Neuronal stem cell (in vitro differentiated cells): ENCODE results near the gene PRKCE.

Experiments used
- DNase-seq: peaks from one replicate; pipeline ENCODE4 v3.0.0-alpha.2; 2013; ENCODE audit warnings: low spot score
- H2AFZ ChIP-seq: one replicate; pipeline ENCODE4 v1.6.1; 2013; ENCODE audit warnings: mild to moderate bottlenecking, low read length, inconsistent platforms
- H2AK5ac ChIP-seq: 2 replicates; pipeline ENCODE4 v1.6.1; 2013; ENCODE audit warnings: low read depth, mild to moderate bottlenecking, inconsistent platforms, low read length, moderate library complexity, mixed read lengths
- H2BK120ac ChIP-seq: 2 replicates; pipeline ENCODE4 v1.6.1; 2013; ENCODE audit warnings: low read depth, mild to moderate bottlenecking, inconsistent platforms, low read length, moderate library complexity, mixed read lengths
- H2BK12ac ChIP-seq: one replicate; pipeline ENCODE4 v1.6.1; 2013; ENCODE audit warnings: low read length, inconsistent platforms
- H2BK15ac ChIP-seq: 2 replicates; pipeline ENCODE4 v1.6.1; 2013; ENCODE audit warnings: mild to moderate bottlenecking, low read length, inconsistent platforms, mixed read lengths
- H2BK5ac ChIP-seq: one replicate; pipeline ENCODE4 v1.6.1; 2013; ENCODE audit warnings: inconsistent platforms, mild to moderate bottlenecking, low read length, moderate library complexity
- H3K14ac ChIP-seq: one replicate; pipeline ENCODE4 v1.6.1; 2013; ENCODE audit warnings: low read length, inconsistent platforms
- H3K18ac ChIP-seq: 2 replicates; pipeline ENCODE4 v1.6.1; 2013; ENCODE audit warnings: low read length, inconsistent platforms
- H3K23ac ChIP-seq: 2 replicates; pipeline ENCODE4 v1.6.1; 2013; ENCODE audit warnings: low read depth, mild to moderate bottlenecking, mixed read lengths, low read length, inconsistent platforms; ENCODE audit not compliant: poor library complexity
- H3K27ac ChIP-seq: replicated peaks from 3 replicates; pipeline ENCODE4 v1.5.1; 2013; ENCODE audit warnings: low read length, inconsistent platforms
- H3K27me3 ChIP-seq, 3 experiments: 2 replicates each; pipeline ENCODE4 v1.6.1; 2013; ENCODE audit warnings: low read length in 3 of 3, mild to moderate bottlenecking in 2 of 3, inconsistent platforms in 1 of 3, low read depth in 1 of 3, mixed read lengths in 1 of 3, moderate library complexity in 1 of 3; ENCODE audit not compliant: control insufficient read depth in 3 of 3, insufficient read depth in 3 of 3
- H3K36me3 ChIP-seq, 2 donors: replicated peaks in 1 of 2; 2 replicates each; pipeline ENCODE4 v1.6.1; 2013; ENCODE audit warnings: low read length in 2 of 2; ENCODE audit not compliant: control insufficient read depth in 2 of 2, insufficient read depth in 2 of 2
- H3K4ac ChIP-seq: 2 replicates; pipeline ENCODE4 v1.6.1; 2013; ENCODE audit warnings: inconsistent platforms, mild to moderate bottlenecking, low read length, moderate library complexity
- H3K4me1 ChIP-seq, 2 donors: 1 replicate in 1 of 2; 2 replicates in 1 of 2; pipeline ENCODE4 v1.6.1; 2013; ENCODE audit warnings: low read length in 2 of 2, low read depth in 1 of 2; ENCODE audit not compliant: control insufficient read depth in 2 of 2, insufficient read depth in 1 of 2
- H3K4me2 ChIP-seq: one replicate; pipeline ENCODE4 v1.6.1; 2013; ENCODE audit warnings: mild to moderate bottlenecking, low read length, inconsistent platforms; ENCODE audit not compliant: insufficient read depth, poor library complexity, severe bottlenecking
- H3K4me3 ChIP-seq, 2 donors: 2 replicates each; pipeline ENCODE4 v1.5.1; 2013; ENCODE audit warnings: low read length in 2 of 2, mild to moderate bottlenecking in 2 of 2, inconsistent platforms in 1 of 2, moderate library complexity in 1 of 2
- H3K79me1 ChIP-seq: one replicate; pipeline ENCODE4 v1.6.1; 2013; ENCODE audit warnings: low read depth, mild to moderate bottlenecking, inconsistent platforms, low read length, moderate library complexity
- H3K9ac ChIP-seq: one replicate; pipeline ENCODE4 v1.6.1; 2013; ENCODE audit warnings: mild to moderate bottlenecking, low read depth, low read length, inconsistent platforms; ENCODE audit not compliant: poor library complexity
- H3K9me3 ChIP-seq, 2 donors: replicated peaks in 1 of 2; 2 replicates each; pipeline versions ENCODE3 to v1.6.1; 2013; ENCODE audit warnings: low read length in 2 of 2, mild to moderate bottlenecking in 2 of 2, inconsistent platforms in 1 of 2, low read depth in 1 of 2, mixed read lengths in 1 of 2, moderate library complexity in 1 of 2; ENCODE audit not compliant: control insufficient read depth in 2 of 2, insufficient read depth in 1 of 2
- H4K8ac ChIP-seq: one replicate; pipeline ENCODE4 v1.6.1; 2013; ENCODE audit warnings: low read depth, mild to moderate bottlenecking, inconsistent platforms, low read length, moderate library complexity
- H4K91ac ChIP-seq: one replicate; pipeline ENCODE4 v1.6.1; 2013; ENCODE audit warnings: low read length, low read depth, mild to moderate bottlenecking, inconsistent platforms; ENCODE audit not compliant: poor library complexity
- WGBS, 2 donors: extraction: QIAGEN DNeasy Blood & Tissue Kit; methylation state at CpG; one replicate each; pipeline ENCODE4 v1.1.7; 2013; ENCODE audit warnings: missing lambda C conversion rate in 2 of 2, mixed read lengths in 1 of 2; ENCODE audit not compliant: insufficient read length in 2 of 2, insufficient replicate concordance in 1 of 2; ENCODE audit errors: extremely low coverage in 2 of 2; 5-methylcytosine and 5-hydroxymethylcytosine counted together

The PRKCE gene

GRCh38 chr2:45712570-45712969 is 61.1 kb downstream of the PRKCE start:
- H3K18ac ChIP-seq = no peak overlapping the region
- no peak overlapping the region for H3K4me2 ChIP-seq
- H2BK5ac ChIP-seq = no peak overlapping the region
- H2BK15ac ChIP-seq = no peak overlapping the region
- DNase-seq = no peak
- H3K4ac ChIP-seq = no peak overlapping the region
- H3K79me1 ChIP-seq = no peaks in the 10 kb centered on the region
- H4K8ac ChIP-seq = no peak overlapping the region
- no peaks in the 10 kb centered on the region for H3K27me3 ChIP-seq
- H2AFZ ChIP-seq = no peak overlapping the region
- peak overlapping the region; percentile 56 for H3K14ac ChIP-seq
- no peaks in the 10 kb centered on the region for H3K36me3 ChIP-seq
- peaks cover 0 to 5% of the 10 kb centered on the region in 2 donors for H3K9me3 ChIP-seq
- no peaks in the 10 kb centered on the region for H3K4me1 ChIP-seq
- H3K4me3 ChIP-seq = no peak overlapping the region
- no peak overlapping the region for H2BK12ac ChIP-seq
- H2AK5ac ChIP-seq = no peak overlapping the region
- WGBS, 2 donors = no CpG with 5 or more reads among the region's 3 CpGs
- no peak overlapping the region for H3K23ac ChIP-seq
- no peak overlapping the region for H2BK120ac ChIP-seq
- no peak overlapping the region for H3K27ac ChIP-seq
- no peak overlapping the region for H3K9ac ChIP-seq
- H4K91ac ChIP-seq = no peak overlapping the region

- no peak overlapping the region for H2BK15ac ChIP-seq
- no peaks in the 10 kb centered on the region for H3K27me3 ChIP-seq
- H2AFZ ChIP-seq = no peak overlapping the region
- H3K9me3 ChIP-seq = peaks cover 0 to under 1% of the 10 kb centered on the region in 2 donors
- H3K4me3 ChIP-seq = no peak overlapping the region
- H3K9ac ChIP-seq = no peak overlapping the region
- H2AK5ac ChIP-seq = no peak overlapping the region
- H2BK120ac ChIP-seq = no peak overlapping the region
- DNase-seq = no peak
- no peak overlapping the region for H3K14ac ChIP-seq
- H3K4ac ChIP-seq = no peak overlapping the region
- H3K4me1 ChIP-seq = no peaks in the 10 kb centered on the region
- no peak overlapping the region for H4K8ac ChIP-seq
- no peak overlapping the region for H3K23ac ChIP-seq
- H3K79me1 ChIP-seq = no peaks in the 10 kb centered on the region
- WGBS, 2 donors = no CpG with 5 or more reads among the region's 4 CpGs
- H3K36me3 ChIP-seq = no peaks in the 10 kb centered on the region
- no peak overlapping the region for H2BK12ac ChIP-seq
- H3K18ac ChIP-seq = no peak overlapping the region
- no peak overlapping the region for H4K91ac ChIP-seq
- H3K27ac ChIP-seq = no peak overlapping the region
- H3K4me2 ChIP-seq = no peak overlapping the region
- no peak overlapping the region for H2BK5ac ChIP-seq
These were observed 61.7 kb downstream of the PRKCE start for GRCh38 chr2:45713136-45713535.

- H4K91ac ChIP-seq = no peak overlapping the region
- H3K36me3 ChIP-seq = no peaks in the 10 kb centered on the region
- H3K14ac ChIP-seq = no peak overlapping the region
- H3K18ac ChIP-seq = no peak overlapping the region
- no peaks in the 10 kb centered on the region for H3K27me3 ChIP-seq
- H3K4me3 ChIP-seq = no peak overlapping the region
- no peak overlapping the region for H2BK12ac ChIP-seq
- H3K9me3 ChIP-seq = no peaks in the 10 kb centered on the region
- H2BK15ac ChIP-seq = no peak overlapping the region
- H3K23ac ChIP-seq = no peak overlapping the region
- H2BK120ac ChIP-seq = no peak overlapping the region
- H2AFZ ChIP-seq = no peak overlapping the region
- H2BK5ac ChIP-seq = no peak overlapping the region
- H3K4me1 ChIP-seq = no peaks in the 10 kb centered on the region
- no peak for DNase-seq
- H2AK5ac ChIP-seq = no peak overlapping the region
- H3K4me2 ChIP-seq = no peak overlapping the region
- no peak overlapping the region for H3K27ac ChIP-seq
- no peak overlapping the region for H4K8ac ChIP-seq
- H3K9ac ChIP-seq = no peak overlapping the region
- H3K4ac ChIP-seq = no peak overlapping the region
- H3K79me1 ChIP-seq = no peaks in the 10 kb centered on the region
These were observed 62.1 kb downstream of the PRKCE start for GRCh38 chr2:45713591-45713990.

- no peaks in the 10 kb centered on the region for H3K4me1 ChIP-seq
- H3K27ac ChIP-seq = no peak overlapping the region
- H2AK5ac ChIP-seq = no peak overlapping the region
- H3K23ac ChIP-seq = no peak overlapping the region
- no peak for DNase-seq
- H3K9ac ChIP-seq = no peak overlapping the region
- no peak overlapping the region for H3K18ac ChIP-seq
- no peak overlapping the region for H4K8ac ChIP-seq
- no peak overlapping the region for H3K4me3 ChIP-seq
- H3K4ac ChIP-seq = no peak overlapping the region
- no peak overlapping the region for H3K14ac ChIP-seq
- no peak overlapping the region for H3K4me2 ChIP-seq
- WGBS, 2 donors = no CpG with 5 or more reads among the region's 3 CpGs
- no peak overlapping the region for H4K91ac ChIP-seq
- no peak overlapping the region for H2BK120ac ChIP-seq
- H2AFZ ChIP-seq = no peak overlapping the region
- H2BK15ac ChIP-seq = no peak overlapping the region
- H3K27me3 ChIP-seq = no peaks in the 10 kb centered on the region
- no peaks in the 10 kb centered on the region for H3K36me3 ChIP-seq
- no peak overlapping the region for H2BK12ac ChIP-seq
- no peaks in the 10 kb centered on the region for H3K79me1 ChIP-seq
- H3K9me3 ChIP-seq = no peaks in the 10 kb centered on the region
- no peak overlapping the region for H2BK5ac ChIP-seq
These were observed 63.2 kb downstream of the PRKCE start for GRCh38 chr2:45714679-45715078.
